Measurements from ENCODE around the gene P4HB.

P4HB gene

GRCh38 chr17:81825841-81826466 is 34.4 kb downstream of the P4HB start:
- DNase-seq = no peak

GRCh38 chr17:81824595-81824994 is 35.7 kb downstream of the P4HB start:
- no peak for DNase-seq

GRCh38 chr17:81823820-81824550 is 36.4 kb downstream of the P4HB start:
- DNase-seq = no peak

GRCh38 chr17:81822996-81823819 is 37.1 kb downstream of the P4HB start:
- DNase-seq = no peak

- DNase-seq = no peak
These were observed 38.1 kb downstream of the P4HB start for GRCh38 chr17:81822312-81822637.

- no peak for DNase-seq
These were observed 38.6 kb downstream of the P4HB start for GRCh38 chr17:81821603-81822311.

GRCh38 chr17:81821147-81821546 is 39.2 kb downstream of the P4HB start:
- DNase-seq = no peak

GRCh38 chr17:81819708-81820107 is 40.6 kb downstream of the P4HB start:
- DNase-seq = no peak

- no peak for DNase-seq
These were observed 42.6 kb downstream of the P4HB start for GRCh38 chr17:81817758-81818147.

- no peak for DNase-seq
These were observed 44.7 kb downstream of the P4HB start for GRCh38 chr17:81815646-81815986.

- DNase-seq = no peak
These were observed 45.3 kb downstream of the P4HB start for GRCh38 chr17:81814748-81815645.

- DNase-seq = no peak
These were observed 46.3 kb downstream of the P4HB start for GRCh38 chr17:81813861-81814683.

GRCh38 chr17:81813371-81813684 is 47.0 kb downstream of the P4HB start:
- no peak for DNase-seq

- DNase-seq = no peak
These were observed 47.6 kb downstream of the P4HB start for GRCh38 chr17:81812571-81813370.

GRCh38 chr17:81811705-81812570 is 48.4 kb downstream of the P4HB start:
- DNase-seq = no peak

GRCh38 chr17:81810892-81811704 is 49.2 kb downstream of the P4HB start:
- DNase-seq = no peak

GRCh38 chr17:81810476-81810875 is 49.9 kb downstream of the P4HB start:
- no peak for DNase-seq

- DNase-seq = no peak
These were observed 50.8 kb downstream of the P4HB start for GRCh38 chr17:81809556-81809998.

Data from stimulated activated CD4-positive, alpha-beta T cell treated with anti-CD3 and anti-CD28 coated beads, Interleukin-1b, Interleukin-23, amount 100 ng/mL, for 48 hours (primary cell).